Posterior cingulate gyrus (tissue), 11 donors: ENCODE results near the gene ZBTB3.

Experiments
- DNase-seq, 10 donors: peaks; one replicate each; pipeline versions ENCODE4 v3.0.0 to v3.0.0-alpha.2; 2020 to 2021; ENCODE audit warnings: mixed read lengths in 3 of 10
- intact Hi-C: fragments of 100-400 bp; cut with DNase I; formaldehyde crosslinking; loops from one replicate; pipeline ENCODE4 v1.15.1; 2023

ZBTB3 gene

GRCh38 chr11:62702246-62702645 is 51.7 kb downstream of the ZBTB3 start:
- intact Hi-C loops: loop anchor here (10.0 kb wide), 1 partner anchor 107 kb away; the partner anchor contains the start of gene TUT1
- DNase-seq: peak in 1 of 10 donors; percentile 19
